ENCODE measurements around the gene VPS26A.

- no peak for TF ChIP-seq CTCF (IDR thresholded peaks at IDR 0.05; ENCODE audit: low read length)
- TF ChIP-seq EZH2 (IDR thresholded peaks at IDR 0.05; ENCODE audit: borderline replicate concordance, low read length), result no peak
These were observed 26.2 kb upstream of the VPS26A start for GRCh38 chr10:69097729-69098128.

Measured in OCI-LY1 (cell line).